HepG2 (cell line): ENCODE results near the gene CLCN4. TPM values are rescaled to one million over a fixed set of nuclear protein-coding genes. Genes with fewer than 3 reads are reported as not detected.
A peak's percentile ranks its signal among the peaks of the same experiment; 100 is the strongest.

ENCODE experiments used
- CEBPG ChIP-seq: IDR thresholded peaks from 2 replicates; pipeline ENCODE4 v1.6.1; 2016
- FLYWCH1 ChIP-seq: sonication (generic); formaldehyde crosslinking; IDR thresholded peaks from 2 replicates; pipeline ENCODE4 v1.8.1; 2023; ENCODE audit warnings: mild to moderate bottlenecking, missing genetic modification reagents
- HES4 ChIP-seq: sonication (generic); formaldehyde crosslinking; IDR thresholded peaks from 2 replicates; pipeline ENCODE4 v1.9.0; 2021; ENCODE audit warnings: mild to moderate bottlenecking, missing genetic modification reagents, borderline replicate concordance
- KLF6 ChIP-seq: IDR thresholded peaks from 2 replicates; pipeline ENCODE4 v1.8.0; 2016; ENCODE audit warnings: missing biosample characterization, missing genetic modification reagents
- MATR3 ChIP-seq: sonication (generic); formaldehyde crosslinking; IDR thresholded peaks from 2 replicates; pipeline ENCODE4 v1.4.0; 2020; ENCODE audit warnings: missing genetic modification reagents
- MED8 ChIP-seq: sonication (generic); formaldehyde crosslinking; IDR thresholded peaks from 2 replicates; pipeline ENCODE4 v1.8.1; 2023; ENCODE audit warnings: mild to moderate bottlenecking, missing genetic modification reagents; ENCODE audit not compliant: insufficient replicate concordance
- MYC ChIP-seq: sonication (generic); formaldehyde crosslinking; IDR thresholded peaks from 2 replicates; pipeline ENCODE4 v1.9.0; 2021; ENCODE audit warnings: missing genetic modification reagents, borderline replicate concordance
- NRL ChIP-seq: sonication (generic); formaldehyde crosslinking; IDR thresholded peaks from 2 replicates; pipeline ENCODE4 v1.5.0; 2020; ENCODE audit warnings: missing genetic modification reagents, mild to moderate bottlenecking, moderate library complexity, borderline replicate concordance
- PAWR ChIP-seq: sonication (generic); formaldehyde crosslinking; IDR thresholded peaks from 2 replicates; pipeline ENCODE4 v1.4.0; 2020; ENCODE audit warnings: missing genetic modification reagents, mild to moderate bottlenecking, borderline replicate concordance
- PHB2 ChIP-seq: fragments of 450-650 bp; IDR thresholded peaks from 2 replicates; pipeline ENCODE4 v1.6.1; 2018; ENCODE audit not compliant: partially characterized antibody
- PITX1 ChIP-seq: sonication (generic); formaldehyde crosslinking; IDR thresholded peaks from 2 replicates; pipeline ENCODE4 v1.5.1; 2020; ENCODE audit warnings: mild to moderate bottlenecking, missing genetic modification reagents
- ZKSCAN1 ChIP-seq: fragments of 150-350 bp; IDR thresholded peaks from 2 replicates; pipeline ENCODE4 v1.6.1; 2014; ENCODE audit warnings: low read length
- ZNF10 ChIP-seq: sonication (generic); formaldehyde crosslinking; IDR thresholded peaks from 2 replicates; pipeline ENCODE4 v1.4.0; 2020; ENCODE audit warnings: mild to moderate bottlenecking, low read depth, missing genetic modification reagents, borderline replicate concordance
- ZNF12 ChIP-seq: sonication (generic); formaldehyde crosslinking; IDR thresholded peaks from 2 replicates; pipeline ENCODE4 v1.5.0; 2020; ENCODE audit warnings: missing genetic modification reagents
- ZNF251 ChIP-seq: sonication (generic); formaldehyde crosslinking; IDR thresholded peaks from 2 replicates; pipeline ENCODE4 v1.9.0; 2021; ENCODE audit warnings: mild to moderate bottlenecking, missing genetic modification reagents
- ZNF30 ChIP-seq: sonication (generic); formaldehyde crosslinking; IDR thresholded peaks from 2 replicates; pipeline ENCODE4 v1.5.0; 2020; ENCODE audit warnings: mild to moderate bottlenecking, missing genetic modification reagents
- ZNF766 ChIP-seq: sonication (generic); formaldehyde crosslinking; IDR thresholded peaks from 2 replicates; pipeline ENCODE4 v1.5.0; 2020; ENCODE audit warnings: missing genetic modification reagents, borderline replicate concordance
- polyA plus RNA-seq, 8 experiments: library from polyadenylated mRNA; depleted of rRNA in 3 of 8; stranded (reverse) in 7 of 8; unstranded in 1 of 8; fragments of >200 nt; fragmentation: Illumina TruSeq in 4 of 8; extraction: Trizol in 4 of 8; gene quantifications; 2 replicates each; pipeline versions ENCODE4 v1.2.1 to v1.2.3, GENCODE V29; 2011 to 2016; ENCODE audit warnings: low read depth in 4 of 8, missing spikeins in 1 of 8, mixed read lengths in 1 of 8; ENCODE audit not compliant: insufficient read depth in 1 of 8
- total RNA-seq, 5 experiments: library from RNA; depleted of rRNA; stranded (reverse); fragments of >200 nt; fragmentation: Illumina TruSeq; extraction: Trizol; gene quantifications; 2 replicates each; pipeline ENCODE4 v1.2.3, GENCODE V29; 2016; ENCODE audit warnings: low read depth in 1 of 5
- TF ChIP-seq, protein P1 (sequence below): sonication (generic); formaldehyde crosslinking; IDR thresholded peaks from 2 replicates; pipeline ENCODE4 v1.5.1; 2020; ENCODE audit warnings: missing genetic modification reagents, mild to moderate bottlenecking, borderline replicate concordance
- TF ChIP-seq, protein P2 (sequence below): sonication (generic); formaldehyde crosslinking; IDR thresholded peaks from 2 replicates; pipeline ENCODE4 v1.4.0; 2020; ENCODE audit warnings: missing genetic modification reagents, mild to moderate bottlenecking, borderline replicate concordance
- TF ChIP-seq, protein P3 (sequence below): sonication (generic); formaldehyde crosslinking; IDR thresholded peaks from 2 replicates; pipeline ENCODE4 v1.8.1; 2022; ENCODE audit warnings: low read depth, mild to moderate bottlenecking, missing genetic modification reagents
- TF ChIP-seq, protein P4 (sequence below): sonication (generic); formaldehyde crosslinking; IDR thresholded peaks from 2 replicates; pipeline ENCODE4 v1.5.1; 2020; ENCODE audit warnings: missing genetic modification reagents, mild to moderate bottlenecking, borderline replicate concordance

Gene CLCN4
- total and polyA plus RNA-seq, 2 of the 13 experiments (the other 11 are each of a cell fraction or from before 2014, with no cell fraction given): 1.8 to 2.5 TPM

DNA sequence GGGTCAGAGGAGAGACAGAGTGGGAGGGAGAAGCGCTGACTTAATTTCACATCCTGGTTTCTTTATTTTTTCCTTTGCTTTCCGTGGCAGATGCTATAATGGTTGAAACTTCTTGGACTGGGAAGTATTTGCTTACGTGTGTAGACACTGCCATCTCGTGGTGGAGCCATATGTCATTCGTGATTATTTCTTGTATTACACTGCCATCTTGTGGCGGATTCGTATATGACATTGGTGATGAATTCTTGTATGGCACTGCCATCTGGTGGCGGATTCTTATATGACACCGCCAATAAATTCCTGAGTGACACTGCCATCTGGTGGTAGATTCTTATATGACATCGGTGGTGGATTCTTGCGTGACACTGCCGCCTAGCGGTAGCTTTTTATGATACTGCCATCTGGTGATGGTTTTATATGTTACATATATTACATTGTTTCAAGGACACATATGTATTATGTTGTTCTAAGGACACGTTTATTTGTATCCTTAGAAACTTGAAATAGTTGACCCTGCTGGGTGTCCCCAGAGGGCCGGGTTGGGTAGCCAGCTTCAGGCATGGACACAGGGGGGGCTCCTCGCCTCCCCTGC lies 37.3 kb upstream of the CLCN4 start (continued):
- TF ChIP-seq, protein P1, sequence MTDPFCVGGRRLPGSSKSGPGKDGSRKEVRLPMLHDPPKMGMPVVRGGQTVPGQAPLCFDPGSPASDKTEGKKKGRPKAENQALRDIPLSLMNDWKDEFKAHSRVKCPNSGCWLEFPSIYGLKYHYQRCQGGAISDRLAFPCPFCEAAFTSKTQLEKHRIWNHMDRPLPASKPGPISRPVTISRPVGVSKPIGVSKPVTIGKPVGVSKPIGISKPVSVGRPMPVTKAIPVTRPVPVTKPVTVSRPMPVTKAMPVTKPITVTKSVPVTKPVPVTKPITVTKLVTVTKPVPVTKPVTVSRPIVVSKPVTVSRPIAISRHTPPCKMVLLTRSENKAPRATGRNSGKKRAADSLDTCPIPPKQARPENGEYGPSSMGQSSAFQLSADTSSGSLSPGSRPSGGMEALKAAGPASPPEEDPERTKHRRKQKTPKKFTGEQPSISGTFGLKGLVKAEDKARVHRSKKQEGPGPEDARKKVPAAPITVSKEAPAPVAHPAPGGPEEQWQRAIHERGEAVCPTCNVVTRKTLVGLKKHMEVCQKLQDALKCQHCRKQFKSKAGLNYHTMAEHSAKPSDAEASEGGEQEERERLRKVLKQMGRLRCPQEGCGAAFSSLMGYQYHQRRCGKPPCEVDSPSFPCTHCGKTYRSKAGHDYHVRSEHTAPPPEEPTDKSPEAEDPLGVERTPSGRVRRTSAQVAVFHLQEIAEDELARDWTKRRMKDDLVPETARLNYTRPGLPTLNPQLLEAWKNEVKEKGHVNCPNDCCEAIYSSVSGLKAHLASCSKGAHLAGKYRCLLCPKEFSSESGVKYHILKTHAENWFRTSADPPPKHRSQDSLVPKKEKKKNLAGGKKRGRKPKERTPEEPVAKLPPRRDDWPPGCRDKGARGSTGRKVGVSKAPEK (CRISPR knock-in tag): no peak
- no peak for TF ChIP-seq KLF6 (CRISPR knock-in tag)
- no peak for TF ChIP-seq MYC (CRISPR knock-in tag)
- TF ChIP-seq ZKSCAN1: no peak
- no peak for TF ChIP-seq ZNF10 (CRISPR knock-in tag)
- no peak for TF ChIP-seq MATR3
- TF ChIP-seq HES4: no peak
- no peak for TF ChIP-seq ZNF766 (CRISPR knock-in tag)
- no peak for TF ChIP-seq MED8 (CRISPR knock-in tag)
- no peak for TF ChIP-seq PITX1 (CRISPR knock-in tag)
- TF ChIP-seq, protein P2, sequence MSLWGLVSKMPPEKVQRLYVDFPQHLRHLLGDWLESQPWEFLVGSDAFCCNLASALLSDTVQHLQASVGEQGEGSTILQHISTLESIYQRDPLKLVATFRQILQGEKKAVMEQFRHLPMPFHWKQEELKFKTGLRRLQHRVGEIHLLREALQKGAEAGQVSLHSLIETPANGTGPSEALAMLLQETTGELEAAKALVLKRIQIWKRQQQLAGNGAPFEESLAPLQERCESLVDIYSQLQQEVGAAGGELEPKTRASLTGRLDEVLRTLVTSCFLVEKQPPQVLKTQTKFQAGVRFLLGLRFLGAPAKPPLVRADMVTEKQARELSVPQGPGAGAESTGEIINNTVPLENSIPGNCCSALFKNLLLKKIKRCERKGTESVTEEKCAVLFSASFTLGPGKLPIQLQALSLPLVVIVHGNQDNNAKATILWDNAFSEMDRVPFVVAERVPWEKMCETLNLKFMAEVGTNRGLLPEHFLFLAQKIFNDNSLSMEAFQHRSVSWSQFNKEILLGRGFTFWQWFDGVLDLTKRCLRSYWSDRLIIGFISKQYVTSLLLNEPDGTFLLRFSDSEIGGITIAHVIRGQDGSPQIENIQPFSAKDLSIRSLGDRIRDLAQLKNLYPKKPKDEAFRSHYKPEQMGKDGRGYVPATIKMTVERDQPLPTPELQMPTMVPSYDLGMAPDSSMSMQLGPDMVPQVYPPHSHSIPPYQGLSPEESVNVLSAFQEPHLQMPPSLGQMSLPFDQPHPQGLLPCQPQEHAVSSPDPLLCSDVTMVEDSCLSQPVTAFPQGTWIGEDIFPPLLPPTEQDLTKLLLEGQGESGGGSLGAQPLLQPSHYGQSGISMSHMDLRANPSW (CRISPR knock-in tag): 0 out of 2 replicates have a peak, but pooled peaks have one; percentile 59
- no peak for TF ChIP-seq PHB2
- no peak for TF ChIP-seq PAWR (CRISPR knock-in tag)
- TF ChIP-seq NRL: no peak
- TF ChIP-seq ZNF30 (CRISPR knock-in tag): no peak
- TF ChIP-seq, protein P3, sequence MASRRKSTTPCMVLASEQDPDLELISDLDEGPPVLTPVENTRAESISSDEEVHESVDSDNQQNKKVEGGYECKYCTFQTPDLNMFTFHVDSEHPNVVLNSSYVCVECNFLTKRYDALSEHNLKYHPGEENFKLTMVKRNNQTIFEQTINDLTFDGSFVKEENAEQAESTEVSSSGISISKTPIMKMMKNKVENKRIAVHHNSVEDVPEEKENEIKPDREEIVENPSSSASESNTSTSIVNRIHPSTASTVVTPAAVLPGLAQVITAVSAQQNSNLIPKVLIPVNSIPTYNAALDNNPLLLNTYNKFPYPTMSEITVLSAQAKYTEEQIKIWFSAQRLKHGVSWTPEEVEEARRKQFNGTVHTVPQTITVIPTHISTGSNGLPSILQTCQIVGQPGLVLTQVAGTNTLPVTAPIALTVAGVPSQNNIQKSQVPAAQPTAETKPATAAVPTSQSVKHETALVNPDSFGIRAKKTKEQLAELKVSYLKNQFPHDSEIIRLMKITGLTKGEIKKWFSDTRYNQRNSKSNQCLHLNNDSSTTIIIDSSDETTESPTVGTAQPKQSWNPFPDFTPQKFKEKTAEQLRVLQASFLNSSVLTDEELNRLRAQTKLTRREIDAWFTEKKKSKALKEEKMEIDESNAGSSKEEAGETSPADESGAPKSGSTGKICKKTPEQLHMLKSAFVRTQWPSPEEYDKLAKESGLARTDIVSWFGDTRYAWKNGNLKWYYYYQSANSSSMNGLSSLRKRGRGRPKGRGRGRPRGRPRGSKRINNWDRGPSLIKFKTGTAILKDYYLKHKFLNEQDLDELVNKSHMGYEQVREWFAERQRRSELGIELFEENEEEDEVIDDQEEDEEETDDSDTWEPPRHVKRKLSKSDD: 0 out of 2 replicates have a peak, but pooled peaks have one; percentile 29
- no peak for TF ChIP-seq FLYWCH1 (CRISPR knock-in tag)
- TF ChIP-seq ZNF12 (CRISPR knock-in tag): peak; percentile 43; the same call in 1 of the 2 replicates
- no peak for TF ChIP-seq CEBPG (CRISPR knock-in tag)
- TF ChIP-seq ZNF251 (CRISPR knock-in tag): no peak
- TF ChIP-seq, protein P4, sequence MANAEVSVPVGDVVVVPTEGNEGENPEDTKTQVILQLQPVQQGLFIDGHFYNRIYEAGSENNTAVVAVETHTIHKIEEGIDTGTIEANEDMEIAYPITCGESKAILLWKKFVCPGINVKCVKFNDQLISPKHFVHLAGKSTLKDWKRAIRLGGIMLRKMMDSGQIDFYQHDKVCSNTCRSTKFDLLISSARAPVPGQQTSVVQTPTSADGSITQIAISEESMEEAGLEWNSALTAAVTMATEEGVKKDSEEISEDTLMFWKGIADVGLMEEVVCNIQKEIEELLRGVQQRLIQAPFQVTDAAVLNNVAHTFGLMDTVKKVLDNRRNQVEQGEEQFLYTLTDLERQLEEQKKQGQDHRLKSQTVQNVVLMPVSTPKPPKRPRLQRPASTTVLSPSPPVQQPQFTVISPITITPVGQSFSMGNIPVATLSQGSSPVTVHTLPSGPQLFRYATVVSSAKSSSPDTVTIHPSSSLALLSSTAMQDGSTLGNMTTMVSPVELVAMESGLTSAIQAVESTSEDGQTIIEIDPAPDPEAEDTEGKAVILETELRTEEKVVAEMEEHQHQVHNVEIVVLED (CRISPR knock-in tag): peak; percentile 25; the same call in 1 of the 2 replicates
